ACC112 (cell line): Measurements from ENCODE around the gene GRB10.

Source experiments
- H2AFZ ChIP-seq: fragments of 200-600 bp; sonication (generic); one replicate; pipeline ENCODE4 v1.6.0; 2017; ENCODE audit warnings: antibody characterized with exemption, low read length; ENCODE audit not compliant: unreplicated experiment
- H3K27ac ChIP-seq: fragments of 200-600 bp; sonication (generic); 2 replicates; pipeline ENCODE4 v1.5.1; 2014; ENCODE audit warnings: low read depth, mild to moderate bottlenecking, antibody characterized with exemption, low read length, moderate library complexity
- H3K27me3 ChIP-seq: fragments of 200-600 bp; sonication (generic); 2 replicates; pipeline ENCODE4 v1.6.1; 2014; ENCODE audit warnings: mild to moderate bottlenecking, antibody characterized with exemption, low read length, moderate library complexity, mixed read lengths; ENCODE audit not compliant: insufficient read depth
- H3K36me3 ChIP-seq: fragments of 200-600 bp; sonication (generic); 2 replicates; pipeline ENCODE4 v1.6.1; 2016; ENCODE audit warnings: mild to moderate bottlenecking, antibody characterized with exemption, low read length, moderate library complexity, mixed read lengths; ENCODE audit not compliant: insufficient read depth
- H3K4me1 ChIP-seq: fragments of 200-600 bp; sonication (generic); one replicate; pipeline ENCODE4 v1.6.1; 2016; ENCODE audit warnings: low read length, mixed read lengths; ENCODE audit not compliant: insufficient read depth, unreplicated experiment, control insufficient read depth
- H3K4me3 ChIP-seq: fragments of 200-600 bp; sonication (generic); 2 replicates; pipeline ENCODE4 v1.5.1; 2014; ENCODE audit warnings: mild to moderate bottlenecking, low read depth, low read length
- H3K79me2 ChIP-seq: fragments of 200-600 bp; sonication (generic); one replicate; pipeline ENCODE4 v1.6.0; 2016; ENCODE audit warnings: low read length; ENCODE audit not compliant: control insufficient read depth, unreplicated experiment, insufficient read depth

GRB10 gene

DNA sequence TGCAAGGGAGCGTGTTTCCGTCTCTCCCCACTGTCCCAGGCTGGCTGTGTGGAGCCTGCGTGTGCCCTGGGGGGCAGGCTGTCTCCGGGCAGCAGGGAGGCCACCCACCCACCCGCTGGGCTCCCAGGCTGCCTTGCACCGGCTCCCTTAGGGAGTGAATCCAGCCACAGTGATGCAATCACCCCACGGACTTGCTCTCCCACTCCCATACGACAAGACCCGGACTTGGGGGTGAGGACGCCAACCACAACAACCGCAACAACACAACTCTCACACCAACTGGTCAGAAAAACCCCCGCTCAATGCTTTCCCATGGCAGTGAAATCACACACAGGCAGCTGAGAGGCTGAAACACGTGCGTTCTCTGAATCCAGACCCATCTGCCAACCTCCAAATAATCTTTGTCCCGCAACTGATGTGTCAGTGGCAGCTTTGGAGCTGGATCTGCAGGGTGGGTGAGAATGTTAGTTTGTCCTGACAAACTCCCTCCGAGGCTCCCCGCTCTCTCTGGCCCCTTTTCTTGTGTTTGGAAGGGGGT is 154.8 kb downstream of the GRB10 start:
- Histone ChIP-seq H3K27me3 (no peaks in the 10 kb centered on the region), H3K36me3 (no peaks in the 10 kb centered on the region), H3K27ac (no peak overlapping the region), H3K79me2 (peaks cover 4% of the 10 kb centered on the region), H3K4me1 (no peaks in the 10 kb centered on the region), H3K4me3 (no peak overlapping the region), H2AFZ (no peak overlapping the region)

DNA sequence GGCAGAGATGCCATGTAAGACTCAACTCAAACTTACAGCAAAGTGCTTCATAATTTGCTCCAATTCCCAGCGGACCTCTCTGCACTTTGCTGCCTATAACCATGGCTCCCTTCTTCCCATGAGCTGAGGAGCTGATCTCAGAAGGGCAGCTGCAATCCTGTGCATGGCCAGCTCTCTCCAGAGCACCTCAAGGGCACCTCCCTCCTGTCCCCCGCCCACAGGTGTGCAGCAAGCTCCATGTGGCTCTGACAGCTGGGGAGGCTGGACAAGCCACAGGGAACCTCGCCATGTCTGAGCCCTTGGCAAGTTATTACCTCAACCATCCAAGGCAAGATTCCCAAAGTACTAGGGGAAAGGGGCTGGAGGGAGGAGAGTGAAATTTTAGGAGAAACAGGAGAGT is 156.4 kb downstream of the GRB10 start:
- no peak overlapping the region for H3K27ac ChIP-seq
- no peaks in the 10 kb centered on the region for H3K27me3 ChIP-seq
- H3K4me1 ChIP-seq, result no peaks in the 10 kb centered on the region
- H3K36me3 ChIP-seq, result no peaks in the 10 kb centered on the region
- no peak overlapping the region for H3K4me3 ChIP-seq
- H3K79me2 ChIP-seq, result no peaks in the 10 kb centered on the region
- H2AFZ ChIP-seq, result no peak overlapping the region

DNA sequence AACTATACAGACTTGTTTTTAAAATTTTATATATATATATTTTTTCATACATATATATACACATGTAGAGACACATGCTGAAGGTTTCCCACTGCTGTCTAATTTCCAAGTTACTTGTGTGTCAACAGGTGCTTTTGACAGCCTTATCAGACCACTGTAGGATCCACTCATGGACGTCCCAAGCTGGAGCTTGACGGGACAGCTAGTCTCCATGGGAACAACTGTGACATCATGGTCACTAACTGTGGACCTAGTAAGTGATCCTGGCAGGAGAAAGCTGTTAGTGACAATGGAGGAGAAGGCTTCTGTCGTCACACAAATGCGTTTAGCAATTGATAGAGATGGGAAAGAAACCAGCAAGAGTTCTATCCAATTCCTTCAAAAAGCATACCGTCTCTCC is 157.3 kb downstream of the GRB10 start:
- Histone ChIP-seq H3K4me3 (no peak overlapping the region), H3K27me3 (no peaks in the 10 kb centered on the region), H3K36me3 (no peaks in the 10 kb centered on the region), H3K4me1 (no peaks in the 10 kb centered on the region), H3K79me2 (no peaks in the 10 kb centered on the region), H3K27ac (no peak overlapping the region), H2AFZ (no peak overlapping the region)

DNA sequence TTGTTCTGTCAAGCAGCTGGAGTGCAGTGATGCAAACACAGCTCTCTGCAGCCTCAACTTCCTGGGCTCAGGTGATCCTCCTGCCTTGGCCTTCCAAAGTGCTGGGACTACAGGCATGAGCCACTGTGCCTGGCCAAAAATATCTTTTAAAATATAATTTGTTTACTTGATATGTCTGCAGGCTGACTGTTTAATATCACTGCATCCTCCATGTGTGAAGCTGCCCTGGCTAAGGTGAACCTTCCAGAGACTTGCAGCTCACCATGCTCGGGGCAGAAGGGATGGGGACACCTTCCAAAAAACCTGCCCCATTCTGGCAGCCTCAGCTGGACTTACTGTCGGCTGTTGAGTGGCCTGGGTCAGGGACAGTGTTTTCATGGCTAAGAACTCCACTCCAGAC is 159.9 kb downstream of the GRB10 start:
- no peaks in the 10 kb centered on the region for H3K4me1 ChIP-seq
- no peaks in the 10 kb centered on the region for H3K36me3 ChIP-seq
- no peak overlapping the region for H2AFZ ChIP-seq
- no peak overlapping the region for H3K4me3 ChIP-seq
- no peaks in the 10 kb centered on the region for H3K79me2 ChIP-seq
- H3K27ac ChIP-seq, result no peak overlapping the region
- H3K27me3 ChIP-seq, result no peaks in the 10 kb centered on the region

DNA sequence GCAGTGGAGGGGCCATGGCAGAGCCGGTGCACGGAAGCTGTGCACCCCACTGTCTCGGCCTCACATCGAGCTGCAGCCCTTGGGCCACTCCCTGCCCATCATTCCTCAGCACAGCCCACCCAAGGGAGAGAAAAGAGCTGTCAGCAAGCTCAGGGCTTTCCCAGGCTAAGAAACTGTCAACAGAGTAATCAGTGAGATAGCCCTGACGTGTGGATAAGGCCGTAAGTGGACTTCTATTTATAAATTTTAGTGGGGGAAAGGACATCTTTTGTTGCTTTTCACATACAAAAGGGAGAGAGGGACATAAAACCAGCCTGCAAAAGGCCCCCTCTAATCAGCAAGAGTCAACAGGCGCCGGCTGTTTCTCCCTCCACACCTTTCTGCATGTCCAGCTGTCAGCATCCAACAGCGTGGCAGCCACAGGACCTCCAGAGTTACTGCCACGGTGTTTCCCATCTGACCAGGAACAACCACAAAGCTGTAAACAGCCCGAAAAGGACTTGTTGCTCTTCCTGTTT is 160.7 kb downstream of the GRB10 start:
- Histone ChIP-seq H3K4me1 (no peaks in the 10 kb centered on the region), H3K27ac (no peak overlapping the region), H3K27me3 (no peaks in the 10 kb centered on the region), H3K4me3 (no peak overlapping the region), H3K79me2 (no peaks in the 10 kb centered on the region), H3K36me3 (no peaks in the 10 kb centered on the region), H2AFZ (no peak overlapping the region)

DNA sequence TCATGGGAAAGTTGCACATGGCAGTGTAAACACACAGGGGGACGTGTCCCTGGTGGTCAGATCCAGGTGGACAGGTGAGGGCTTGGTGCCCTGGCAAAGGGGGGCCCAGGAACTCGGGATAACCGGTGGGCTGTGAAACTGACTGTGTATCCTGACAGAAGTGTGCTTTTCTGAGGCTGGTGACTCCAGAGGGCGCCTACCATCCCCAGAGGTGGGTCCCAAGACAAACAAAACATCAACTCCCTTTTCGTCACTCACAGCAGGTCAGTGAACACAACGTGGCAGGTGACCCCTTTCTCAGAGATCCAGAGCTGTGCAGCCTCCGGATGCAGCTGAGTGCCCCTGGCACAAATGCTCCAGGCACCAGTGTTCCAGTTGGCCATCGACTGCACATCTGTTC is 161.5 kb downstream of the GRB10 start:
- no peak overlapping the region for H2AFZ ChIP-seq

DNA sequence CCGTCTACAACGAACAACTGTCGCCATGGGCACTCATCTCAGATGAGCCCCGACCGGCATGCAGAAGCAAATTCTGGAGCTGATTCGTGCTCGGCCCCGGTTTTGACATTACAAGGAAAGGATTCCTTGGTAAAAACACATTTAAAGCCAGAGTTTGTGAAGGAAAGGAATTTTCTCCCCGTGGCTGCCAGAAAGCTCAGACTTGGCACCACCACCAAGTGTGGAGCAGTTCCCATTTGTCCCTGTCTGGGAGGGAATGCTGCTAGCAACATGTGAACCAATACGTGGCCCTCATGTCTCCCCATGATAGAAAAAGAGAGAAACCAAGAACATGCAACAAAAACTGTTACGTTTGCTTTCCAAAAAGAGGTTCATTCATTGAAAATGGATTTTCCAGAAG is 162.3 kb downstream of the GRB10 start:
- Histone ChIP-seq H3K36me3 (no peaks in the 10 kb centered on the region), H3K4me3 (no peak overlapping the region), H3K27me3 (no peaks in the 10 kb centered on the region), H2AFZ (no peak overlapping the region), H3K4me1 (no peaks in the 10 kb centered on the region), H3K79me2 (no peaks in the 10 kb centered on the region), H3K27ac (no peak overlapping the region)

More for the DNA sequence above, 161.5 kb downstream of the GRB10 start:
- Histone ChIP-seq H3K79me2 (no peaks in the 10 kb centered on the region), H3K4me3 (no peak overlapping the region), H3K27me3 (no peaks in the 10 kb centered on the region), H3K36me3 (no peaks in the 10 kb centered on the region), H3K4me1 (no peaks in the 10 kb centered on the region), H3K27ac (no peak overlapping the region)

DNA sequence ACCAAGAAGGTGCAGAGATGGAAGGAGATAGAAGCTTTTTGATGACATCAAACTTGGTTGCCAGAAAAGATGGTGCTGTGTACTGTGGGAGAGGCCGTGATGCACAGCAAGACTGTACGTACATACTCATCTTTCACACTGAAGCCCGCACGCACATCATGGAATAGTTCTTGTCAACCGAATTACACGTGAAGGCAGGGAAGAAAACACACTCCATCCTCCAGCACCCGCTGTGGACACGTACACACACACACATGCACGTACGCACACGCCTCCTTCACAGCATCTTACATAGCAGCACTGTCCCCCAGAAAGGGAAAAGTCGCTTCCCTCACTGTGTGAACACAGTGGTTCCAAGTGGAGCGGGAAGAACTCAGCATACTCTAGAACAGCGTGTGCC is 163.0 kb downstream of the GRB10 start:
- H3K4me1 ChIP-seq, result no peaks in the 10 kb centered on the region
- H3K4me3 ChIP-seq, result no peak overlapping the region
- no peak overlapping the region for H2AFZ ChIP-seq
- no peaks in the 10 kb centered on the region for H3K79me2 ChIP-seq
- H3K36me3 ChIP-seq, result no peaks in the 10 kb centered on the region
- no peaks in the 10 kb centered on the region for H3K27me3 ChIP-seq
- H3K27ac ChIP-seq, result no peak overlapping the region

DNA sequence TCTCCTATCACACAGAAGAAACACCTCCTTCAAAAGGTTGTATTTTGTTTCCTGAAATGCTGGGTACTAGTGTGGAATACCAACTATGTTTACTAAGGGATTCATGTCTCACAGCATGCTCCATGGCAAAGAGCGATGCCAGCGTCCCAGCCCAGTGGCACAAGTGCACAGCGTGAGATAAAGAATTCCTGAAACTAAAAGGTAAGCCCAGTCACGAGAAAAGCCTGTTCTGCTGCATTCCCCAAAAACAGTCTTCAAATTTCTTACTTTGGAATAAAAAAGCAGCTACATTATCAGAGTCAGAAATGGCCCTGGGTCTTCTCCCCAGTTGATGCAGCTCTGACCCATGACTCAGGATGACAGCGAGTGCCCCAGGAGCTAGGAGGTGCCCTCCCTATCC is 164.4 kb downstream of the GRB10 start:
- Histone ChIP-seq H3K27me3 (no peaks in the 10 kb centered on the region), H2AFZ (no peak overlapping the region), H3K4me3 (no peak overlapping the region), H3K4me1 (no peaks in the 10 kb centered on the region), H3K79me2 (no peaks in the 10 kb centered on the region), H3K27ac (no peak overlapping the region), H3K36me3 (no peaks in the 10 kb centered on the region)

DNA sequence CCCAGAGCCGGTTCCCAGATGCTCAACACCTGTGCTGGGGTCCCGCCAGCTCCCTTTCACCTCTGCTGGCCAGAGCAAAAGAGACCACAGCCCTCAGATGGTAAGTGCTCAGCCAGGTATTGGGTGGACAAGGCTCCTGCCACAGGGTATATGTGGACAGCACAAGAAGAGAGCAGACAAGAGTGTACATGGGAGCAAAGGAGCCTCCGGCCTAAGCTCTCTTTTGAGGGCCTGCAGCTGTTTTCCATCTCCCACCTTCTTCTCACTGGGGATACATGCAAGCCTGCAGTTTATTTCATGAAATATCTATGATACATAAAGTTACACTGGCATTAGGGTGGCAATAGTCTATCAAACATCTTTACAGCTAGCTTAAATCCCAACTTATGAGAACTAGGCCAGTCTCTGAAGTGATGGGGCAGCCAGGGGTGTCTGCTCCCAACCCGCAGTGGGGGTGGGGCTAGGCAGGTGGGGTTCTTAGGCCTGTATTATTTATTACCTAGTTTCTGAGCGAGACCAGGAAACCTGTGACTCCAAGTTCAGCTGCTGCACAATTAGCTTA is 167.1 kb downstream of the GRB10 start:
- no peaks in the 10 kb centered on the region for H3K27me3 ChIP-seq
- H2AFZ ChIP-seq, result no peak overlapping the region
- 0 out of 2 replicates have a peak, but pooled peaks cover 9% of the 10 kb centered on the region for H3K36me3 ChIP-seq
- H3K4me3 ChIP-seq, result no peak overlapping the region
- H3K27ac ChIP-seq, result no peak overlapping the region
- no peaks in the 10 kb centered on the region for H3K79me2 ChIP-seq
- peaks cover 9% of the 10 kb centered on the region for H3K4me1 ChIP-seq

DNA sequence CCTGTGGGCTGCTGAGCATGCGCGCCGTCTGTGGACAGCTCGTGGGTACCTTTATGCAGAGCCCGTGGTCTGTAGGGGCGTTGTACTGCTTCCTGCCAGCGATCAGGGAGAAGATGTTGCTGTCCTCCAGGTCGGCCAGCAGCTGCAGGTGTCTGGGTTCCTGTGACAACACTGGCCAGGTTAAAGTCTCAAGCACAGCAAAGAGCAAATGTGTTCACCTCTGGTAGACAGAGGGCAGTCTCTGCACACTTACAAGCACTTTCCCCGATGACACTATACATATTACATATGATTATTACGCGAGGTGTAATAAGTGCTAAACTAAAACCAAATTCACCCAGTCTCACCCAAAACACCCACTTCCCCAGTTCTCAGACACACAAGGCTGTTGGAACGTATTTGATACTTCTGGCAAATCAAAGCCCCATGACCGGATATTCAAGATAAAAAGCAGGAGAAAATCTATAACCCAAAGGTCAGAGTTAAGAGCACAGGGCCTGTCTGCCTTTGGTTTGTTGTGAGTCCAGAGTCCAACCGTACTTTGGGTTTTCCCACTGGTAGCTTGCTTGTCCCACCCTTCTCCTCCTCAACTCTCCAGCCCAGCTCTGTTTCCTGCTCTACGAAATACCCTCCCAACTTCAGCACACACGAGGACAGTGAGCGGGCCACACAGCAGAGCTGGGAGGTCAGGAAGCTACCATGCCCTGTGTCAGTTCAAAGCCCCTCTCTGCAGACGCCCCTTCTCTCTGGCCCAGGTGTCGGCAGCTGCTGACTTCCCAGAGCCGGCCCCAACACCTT is 167.8 kb downstream of the GRB10 start:
- Histone ChIP-seq H3K4me3 (no peak overlapping the region), H3K27me3 (no peaks in the 10 kb centered on the region), H3K79me2 (no peaks in the 10 kb centered on the region), H3K36me3 (0 out of 2 replicates have a peak, but pooled peaks cover 9% of the 10 kb centered on the region), H3K4me1 (peaks cover 14% of the 10 kb centered on the region), H3K27ac (no peak overlapping the region), H2AFZ (no peak overlapping the region)
